ENCODE results near the gene RERE.

The RERE gene

GRCh38 chr1:8416881-8417280 is 400.6 kb downstream of the RERE start:
- no peak for DNase-seq

GRCh38 chr1:8415526-8416278 is 401.7 kb downstream of the RERE start:
- DNase-seq, result peak; percentile 85

DNA sequence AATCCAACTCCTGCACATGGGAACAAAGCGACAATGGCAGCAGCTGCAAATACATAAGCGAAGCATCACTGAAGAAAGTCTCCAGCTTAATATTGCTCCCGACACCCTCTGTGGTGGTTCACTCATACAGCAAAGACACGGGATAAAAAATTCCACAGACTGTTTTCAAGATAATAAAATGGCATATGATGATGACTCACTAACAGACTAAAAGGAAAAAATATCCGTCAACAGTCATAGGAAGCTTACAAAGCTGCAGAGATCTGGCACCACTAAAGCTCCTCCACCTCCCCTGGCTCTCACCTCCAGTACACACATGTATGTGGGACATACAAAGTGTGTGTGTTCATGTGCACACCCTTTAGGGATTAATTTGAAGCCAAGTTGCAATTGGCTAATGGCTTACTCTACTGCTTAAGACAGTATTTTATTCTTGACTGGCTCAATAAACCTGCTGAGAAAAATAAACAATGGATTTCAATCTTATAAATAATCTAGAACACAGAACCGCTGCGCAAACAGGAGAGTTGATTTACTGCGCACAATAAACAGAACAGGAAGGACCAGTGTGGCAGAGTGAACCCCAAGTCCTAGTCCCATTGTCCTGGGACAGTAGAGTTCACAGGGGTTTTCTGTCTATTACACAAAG is 405.1 kb downstream of the RERE start:
- DNase-seq, result no peak

DNA sequence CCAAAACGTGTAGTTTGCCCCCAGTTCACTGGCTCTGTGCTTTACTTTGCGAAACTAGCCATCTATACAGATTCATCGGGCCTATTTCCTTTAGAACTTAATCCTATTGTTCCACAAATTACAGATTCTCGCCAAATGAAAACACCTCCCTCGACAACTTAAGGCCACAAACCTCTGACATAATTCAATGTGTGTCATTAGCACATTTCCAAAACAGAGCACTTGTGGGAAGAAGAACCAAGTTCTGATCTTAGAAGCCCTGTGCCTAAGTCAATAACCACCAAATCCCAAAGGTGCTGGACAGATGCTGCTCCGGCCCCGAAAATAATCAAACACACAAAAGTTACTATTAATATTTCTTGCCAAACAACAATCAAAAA is 405.6 kb downstream of the RERE start:
- DNase-seq, result no peak

- no peak for DNase-seq
These were observed 406.6 kb downstream of the RERE start for GRCh38 chr1:8410791-8411190.

DNA sequence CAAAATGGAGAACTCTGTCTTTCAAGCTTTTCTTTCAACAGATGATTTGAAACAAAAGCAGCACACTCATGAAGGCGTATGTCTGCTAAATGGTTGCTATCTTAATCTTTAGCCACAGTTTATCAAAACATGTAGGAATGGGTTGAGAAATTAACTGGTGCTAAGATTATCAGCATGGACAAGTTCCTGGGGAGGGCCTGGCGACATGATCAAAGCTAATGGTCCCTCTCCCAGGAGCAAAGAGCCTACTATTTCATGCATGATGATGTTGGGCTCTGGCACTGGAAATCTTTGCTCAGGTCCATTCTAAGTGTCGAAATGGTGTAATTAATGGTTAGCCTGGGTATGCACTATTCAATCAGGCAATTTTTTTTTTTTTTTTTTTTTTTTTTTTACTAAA is 407.8 kb downstream of the RERE start:
- DNase-seq, result no peak

GRCh38 chr1:8409106-8409505 is 408.3 kb downstream of the RERE start:
- no peak for DNase-seq

- DNase-seq, result no peak
These were observed 409.1 kb downstream of the RERE start for GRCh38 chr1:8408151-8408839.

- DNase-seq, result no peak
These were observed 409.8 kb downstream of the RERE start for GRCh38 chr1:8407652-8408051.

DNA sequence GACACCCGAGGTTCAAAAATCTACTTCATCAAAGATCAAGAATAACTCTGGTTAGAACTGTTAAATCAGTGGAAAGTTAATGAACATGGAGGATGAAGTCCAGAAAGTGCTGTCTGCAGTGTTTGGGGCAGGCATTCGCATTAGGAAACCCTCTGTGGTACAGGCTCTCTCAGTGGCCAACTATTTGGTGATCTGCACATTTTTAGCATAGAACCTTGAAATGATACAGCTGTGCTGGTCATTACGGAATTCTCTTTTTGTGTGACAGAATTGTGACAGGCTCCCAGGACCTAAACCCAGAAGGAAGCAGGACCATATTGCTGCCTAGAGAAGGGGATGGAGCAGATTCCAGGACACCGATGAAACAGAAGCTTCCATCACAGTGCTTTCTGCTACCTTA is 410.5 kb downstream of the RERE start:
- DNase-seq, result no peak

DNA sequence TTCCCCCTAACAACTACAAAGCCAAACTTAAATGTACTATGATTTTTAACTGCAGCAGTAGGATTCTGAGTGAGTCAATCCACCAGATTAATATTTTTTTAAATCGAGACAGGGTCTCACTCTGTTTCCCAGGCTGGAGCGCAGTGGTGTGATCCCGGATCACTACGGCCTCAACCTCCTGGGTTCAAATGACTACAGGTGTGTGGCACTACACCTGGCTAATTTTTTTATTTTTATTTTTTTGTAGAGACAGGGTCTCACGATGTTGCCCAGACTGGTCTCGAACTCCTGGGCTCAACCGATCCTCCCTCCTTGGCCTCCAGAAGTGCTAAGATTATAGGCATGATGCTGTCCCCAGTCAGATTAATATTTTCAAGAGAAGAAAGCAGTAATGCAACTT is 411.4 kb downstream of the RERE start:
- DNase-seq, result no peak

GRCh38 chr1:8404460-8405370 is 412.7 kb downstream of the RERE start:
- DNase-seq, result no peak

DNA sequence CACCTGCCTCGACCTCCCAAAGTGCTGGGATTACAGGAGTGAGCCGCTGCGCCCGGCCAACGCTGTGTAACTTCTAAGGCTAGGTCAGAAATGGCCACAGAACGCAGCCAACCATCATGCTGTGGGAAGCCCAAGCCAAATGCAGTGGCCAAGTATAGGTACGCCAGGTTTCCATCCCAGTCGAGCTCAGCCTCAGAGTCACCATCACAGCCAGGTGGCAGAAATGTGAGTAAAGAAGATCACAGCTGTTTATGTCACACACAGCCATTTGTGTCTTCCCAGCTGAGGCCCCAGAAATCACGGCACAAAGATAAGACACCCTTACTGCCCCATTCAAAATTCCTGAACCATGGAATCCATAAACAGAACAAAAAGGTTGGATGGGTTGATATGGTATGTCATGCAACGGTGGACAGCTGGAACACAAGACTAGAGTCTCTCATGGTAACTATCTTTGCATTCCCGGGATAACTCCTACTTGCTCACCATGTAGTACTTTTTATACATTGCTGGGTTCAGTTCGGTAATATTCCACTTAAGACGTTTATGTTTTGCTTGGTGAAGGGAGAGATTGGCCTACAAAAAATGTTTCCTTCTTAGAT is 415.2 kb downstream of the RERE start:
- DNase-seq, result no peak

- no peak for DNase-seq
These were observed 418.8 kb downstream of the RERE start for GRCh38 chr1:8398677-8399076.

GRCh38 chr1:8398086-8398485 is 419.4 kb downstream of the RERE start:
- no peak for DNase-seq

DNA sequence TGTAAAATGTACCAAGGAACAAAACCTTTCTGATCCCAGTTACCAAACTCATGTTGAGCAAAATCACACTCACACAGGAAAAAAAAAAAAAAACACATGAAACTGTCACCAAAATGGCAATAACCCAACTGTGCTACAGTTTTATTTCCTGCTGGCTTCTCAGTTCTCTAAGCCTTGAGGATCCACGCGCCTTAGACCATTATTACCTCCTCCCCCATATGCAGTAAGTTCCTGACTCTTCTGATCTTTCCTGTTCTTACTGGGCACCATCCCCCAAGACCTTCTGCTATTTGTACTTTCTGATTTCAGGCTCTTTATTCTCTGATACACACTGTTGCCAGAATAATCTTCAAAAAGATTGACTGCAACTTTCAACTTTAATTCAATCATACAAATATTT is 419.9 kb downstream of the RERE start:
- no peak for DNase-seq

- no peak for DNase-seq
These were observed 420.5 kb downstream of the RERE start for GRCh38 chr1:8396786-8397406.

DNA sequence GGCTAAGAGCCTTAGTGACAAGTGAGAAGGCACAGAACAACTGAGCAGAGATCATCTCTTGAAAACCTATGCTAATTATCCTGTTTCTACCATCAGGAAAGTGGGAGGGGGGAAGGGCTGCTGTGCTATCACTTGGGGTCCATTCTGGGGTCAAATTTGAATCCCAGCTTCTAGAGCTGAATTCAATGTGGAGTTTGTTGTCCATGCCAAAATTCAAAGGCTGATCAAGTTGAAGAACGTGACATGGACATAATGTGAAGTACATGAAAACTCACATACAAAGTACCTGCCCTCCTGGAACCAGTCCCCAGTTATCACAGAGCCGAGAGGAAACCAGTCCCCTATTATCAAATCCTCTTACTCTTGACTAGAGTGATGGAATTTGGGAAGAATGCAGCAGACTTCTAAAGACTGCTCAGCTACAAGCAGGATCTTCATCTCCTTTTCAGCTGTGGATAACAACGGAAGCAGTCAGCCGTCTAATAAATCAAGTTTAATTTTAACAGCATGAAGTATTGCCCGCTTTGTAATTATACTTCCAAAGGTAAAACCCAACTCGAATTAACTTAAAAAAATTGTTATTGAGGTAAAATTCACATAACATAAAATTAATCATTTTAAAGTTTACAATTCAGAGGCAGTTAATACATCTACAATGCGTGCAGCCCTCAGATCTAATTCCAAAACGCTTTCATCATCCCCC is 421.2 kb downstream of the RERE start:
- no peak for DNase-seq

- no peak for DNase-seq
These were observed 422.0 kb downstream of the RERE start for GRCh38 chr1:8395433-8395866.

- DNase-seq, result no peak
These were observed 422.8 kb downstream of the RERE start for GRCh38 chr1:8394456-8395321.

DNA sequence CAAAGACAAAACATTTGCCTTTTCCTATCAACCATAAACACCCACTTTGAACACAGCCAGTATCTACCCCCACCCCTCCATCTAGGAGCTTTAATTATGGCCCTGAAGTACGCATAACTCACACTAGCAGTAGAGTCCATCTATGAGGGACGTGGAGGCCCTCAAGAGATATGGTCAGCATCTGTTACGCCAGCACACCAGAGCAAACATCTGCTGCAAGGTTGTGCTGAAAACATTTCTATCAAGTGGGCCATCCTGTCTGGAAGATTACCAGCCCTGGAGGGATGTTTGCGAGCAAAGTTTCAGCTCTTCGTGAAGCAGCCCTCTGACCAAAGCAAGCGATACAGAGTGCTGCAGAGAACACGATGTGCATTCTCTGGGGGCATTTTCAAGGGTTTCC is 424.9 kb downstream of the RERE start:
- no peak for DNase-seq

Measured in NCI-H1105 treated with DMSO at 0.1 percent for 48 hours (cell line).